Nephron progenitor cell (in vitro differentiated cells): ENCODE data around the gene CRY1.
"Not testable (repeated sequence)": the region's sequence is repeated elsewhere in the genome, so short reads cannot be mapped to it uniquely, and the experiment has no call there.

Experiments used
- DNase-seq: peaks from one replicate; pipeline ENCODE4 v3.0.0; 2021
- H3K27ac Mint-ChIP-seq: 2 replicates; pipeline ENCODE4 v1.8.0; 2021; ENCODE audit warnings: mild to moderate bottlenecking, moderate library complexity, mixed read lengths
- H3K27me3 Mint-ChIP-seq: 2 replicates; pipeline ENCODE4 v1.8.0; 2021; ENCODE audit warnings: mild to moderate bottlenecking, low read depth, mixed read lengths; ENCODE audit not compliant: poor library complexity
- H3K36me3 Mint-ChIP-seq: 2 replicates; pipeline ENCODE4 v1.8.0; 2021; ENCODE audit warnings: low read depth, mixed read lengths
- H3K4me1 Mint-ChIP-seq: 2 replicates; pipeline ENCODE4 v1.8.0; 2021; ENCODE audit warnings: mixed read lengths
- H3K4me3 Mint-ChIP-seq: 2 replicates; pipeline ENCODE4 v1.8.0; 2021; ENCODE audit warnings: mild to moderate bottlenecking, moderate library complexity, mixed read lengths
- H3K9me3 Mint-ChIP-seq: 2 replicates; pipeline ENCODE4 v1.8.0; 2021; ENCODE audit warnings: mild to moderate bottlenecking, moderate library complexity, mixed read lengths
- CTCF ChIP-seq: fragments of 200-600 bp; sonication (generic); IDR thresholded peaks from 2 replicates; pipeline ENCODE4 v1.5.0; 2021; ENCODE audit warnings: antibody characterized with exemption

The CRY1 gene

GRCh38 chr12:107109726-107110719 lies 16.7 kb upstream of the CRY1 start:
- Mint-ChIP-seq H3K27me3 (peaks cover 20% of the 10 kb centered on the region), H3K9me3 (no peaks in the 10 kb centered on the region), H3K4me1 (no peaks in the 10 kb centered on the region), H3K36me3 (no peaks in the 10 kb centered on the region), H3K4me3 (no peak overlapping the region), H3K27ac (no peak overlapping the region)
- no peak for TF ChIP-seq CTCF
- no peak for DNase-seq

- Mint-ChIP-seq H3K27ac (no peak overlapping the region), H3K36me3 (no peaks in the 10 kb centered on the region), H3K4me1 (no peaks in the 10 kb centered on the region), H3K4me3 (no peak overlapping the region), H3K9me3 (no peaks in the 10 kb centered on the region), H3K27me3 (peaks cover 15% of the 10 kb centered on the region)
- no peak for TF ChIP-seq CTCF
- no peak for DNase-seq
Measured at GRCh38 chr12:107108995-107109508, 15.7 kb upstream of the CRY1 start.

GRCh38 chr12:107108366-107108765 lies 15.0 kb upstream of the CRY1 start:
- H3K36me3 Mint-ChIP-seq, H3K4me1 Mint-ChIP-seq, H3K27ac Mint-ChIP-seq, H3K4me3 Mint-ChIP-seq, H3K9me3 Mint-ChIP-seq, DNase-seq: not testable (repeated sequence)
- H3K27me3 Mint-ChIP-seq, result peaks cover 15% of the 10 kb centered on the region

GRCh38 chr12:107107381-107107780 lies 14.0 kb upstream of the CRY1 start:
- no peaks in the 10 kb centered on the region for H3K36me3 Mint-ChIP-seq
- DNase-seq, result no peak
- no peaks in the 10 kb centered on the region for H3K9me3 Mint-ChIP-seq
- H3K4me3 Mint-ChIP-seq, result no peak overlapping the region
- TF ChIP-seq CTCF, result no peak
- no peaks in the 10 kb centered on the region for H3K4me1 Mint-ChIP-seq
- H3K27ac Mint-ChIP-seq, result no peak overlapping the region
- peaks cover 14% of the 10 kb centered on the region for H3K27me3 Mint-ChIP-seq

- DNase-seq, result no peak
- peaks cover 17% of the 10 kb centered on the region for H3K27me3 Mint-ChIP-seq
- no peak overlapping the region for H3K4me3 Mint-ChIP-seq
- no peak overlapping the region for H3K27ac Mint-ChIP-seq
- TF ChIP-seq CTCF, result no peak
- no peaks in the 10 kb centered on the region for H3K4me1 Mint-ChIP-seq
- no peaks in the 10 kb centered on the region for H3K36me3 Mint-ChIP-seq
- no peaks in the 10 kb centered on the region for H3K9me3 Mint-ChIP-seq
Measured at GRCh38 chr12:107106241-107107025, 13.1 kb upstream of the CRY1 start.

GRCh38 chr12:107105410-107105703 lies 12.0 kb upstream of the CRY1 start:
- H3K27me3 Mint-ChIP-seq, result peaks cover 23% of the 10 kb centered on the region
- no peak for DNase-seq
- no peaks in the 10 kb centered on the region for H3K36me3 Mint-ChIP-seq
- TF ChIP-seq CTCF, result no peak
- H3K27ac Mint-ChIP-seq, result no peak overlapping the region
- no peaks in the 10 kb centered on the region for H3K9me3 Mint-ChIP-seq
- no peaks in the 10 kb centered on the region for H3K4me1 Mint-ChIP-seq
- H3K4me3 Mint-ChIP-seq, result no peak overlapping the region
